Left cardiac atrium (tissue), 4 donors: ENCODE results near the gene C22orf31. TPM values are rescaled to one million over a fixed set of nuclear protein-coding genes. Genes with fewer than 3 reads are reported as not detected.

ENCODE experiments used
- ATAC-seq, 2 donors: fragments of 200-7000 bp; cut with Tn5 transposase; one replicate each; pipeline ENCODE4 v1.9.1; 2020; ENCODE audit warnings: mild to moderate bottlenecking in 2 of 2, moderate library complexity in 2 of 2
- DNase-seq: peaks from one replicate; pipeline ENCODE4 v3.0.0-alpha.2; 2020
- intact Hi-C, 2 donors: fragments of 100-400 bp; cut with DNase I; formaldehyde crosslinking; loops; one replicate each; pipeline versions ENCODE4 v1.14.1 to v1.15.1; 2022 to 2023
- total RNA-seq, 2 donors: library from RNA; stranded (reverse); fragmentation: NEBNext Ultra II Directional; extraction: Animal tissue kit (Norgen Biotek cat#: 25700); gene quantifications; one replicate each; pipeline ENCODE4 v1.2.1, GENCODE V29; 2021
- donor health status: DM: no; HTN: yes; CAD: no.
- donor health status: DM: no; HTN: yes; CAD: no; lungs with severe emphysema.
- donor health status: DM: yes; HTN: yes; CAD: no.
- donor health status: Dilated cardiomyopathy.

Gene C22orf31
- total RNA-seq, 2 donors from 2014 or later = not detected

- DNase-seq = no peak
- intact Hi-C loops = no loop called here
- no peak for ATAC-seq
These were observed 21.4 kb upstream of the C22orf31 start for GRCh38 chr22:29082826-29083545.

- intact Hi-C loops = no loop called here
- DNase-seq (no peak), ATAC-seq (peak; percentile 50 to 66)
These were observed 20.0 kb upstream of the C22orf31 start for GRCh38 chr22:29081517-29082236.

- intact Hi-C loops = no loop called here
- peak in 1 of 2 donors; percentile 13 for ATAC-seq
These were observed 18.7 kb upstream of the C22orf31 start for GRCh38 chr22:29080106-29080975.

GRCh38 chr22:29079218-29079901 lies 17.7 kb upstream of the C22orf31 start:
- intact Hi-C loops = no loop called here
- DNase-seq = no peak
- ATAC-seq = no peak

More at GRCh38 chr22:29080106-29080975, 18.7 kb upstream of the C22orf31 start:
- no peak for DNase-seq

- ATAC-seq (peak in 1 of 2 donors; percentile 6), DNase-seq (no peak)
- intact Hi-C loops = no loop called here
These were observed 17.2 kb upstream of the C22orf31 start for GRCh38 chr22:29078869-29079207.

- DNase-seq = no peak
- no peak for ATAC-seq
- intact Hi-C loops = no loop called here
These were observed 16.6 kb upstream of the C22orf31 start for GRCh38 chr22:29078036-29078868.

- DNase-seq = no peak
- ATAC-seq = peak in 1 of 2 donors; percentile 1
- intact Hi-C loops = no loop called here
These were observed 12.7 kb upstream of the C22orf31 start for GRCh38 chr22:29074276-29074772.

GRCh38 chr22:29073618-29074275 lies 12.1 kb upstream of the C22orf31 start:
- ATAC-seq = peak; percentile 69 to 71
- intact Hi-C loops = loop anchor here in 1 of 2 donors (2.0 kb wide), 1 partner anchor 81 kb away; no protein-coding TSS in a partner anchor
- DNase-seq = peak; percentile 63

GRCh38 chr22:29072979-29073617 lies 11.5 kb upstream of the C22orf31 start, which contains the start of gene KREMEN1:
KREMEN1 (plus strand) TSS chr22:29073035; CDS start chr22:29073131, 96 bp downstream.
- DNase-seq = peak; percentile 48
- ATAC-seq = peak; percentile 10 to 12
- intact Hi-C loops = loop anchor here in 1 of 2 donors (2.0 kb wide), 1 partner anchor 82 kb away; no protein-coding TSS in a partner anchor

GRCh38 chr22:29072193-29072978 lies 10.8 kb upstream of the C22orf31 start:
- ATAC-seq (peak; percentile 93 to 94), DNase-seq (peak; percentile 89)
- intact Hi-C loops = loop anchor here in 1 of 2 donors (2.0 kb wide), 1 partner anchor 82 kb away; no protein-coding TSS in a partner anchor

- DNase-seq (peak; percentile 55), ATAC-seq (peak in 1 of 2 donors; percentile 21)
- intact Hi-C loops = loop anchor here in 1 of 2 donors (2.0 kb wide), 1 partner anchor 83 kb away; no protein-coding TSS in a partner anchor
These were observed 9.8 kb upstream of the C22orf31 start for GRCh38 chr22:29071261-29072045.

- ATAC-seq (no peak), DNase-seq (no peak)
- intact Hi-C loops = no loop called here
These were observed 8.9 kb upstream of the C22orf31 start for GRCh38 chr22:29070490-29070889.

- intact Hi-C loops = loop anchor here in 1 of 2 donors (10.0 kb wide), 1 partner anchor 85 kb away; no protein-coding TSS in a partner anchor
- ATAC-seq (no peak), DNase-seq (no peak)
These were observed 7.8 kb upstream of the C22orf31 start for GRCh38 chr22:29069463-29069862.

GRCh38 chr22:29065468-29066190 lies 4.0 kb upstream of the C22orf31 start:
- ATAC-seq = no peak
- no peak for DNase-seq
- intact Hi-C loops = loop anchor here in 1 of 2 donors (10.0 kb wide), 1 partner anchor 89 kb away; no protein-coding TSS in a partner anchor
